WTC11 (cell line): Measurements from ENCODE around the gene DECR2. TPM values are rescaled to one million over a fixed set of nuclear protein-coding genes. Genes with fewer than 3 reads are reported as not detected.

Source experiments
- ATAC-seq: fragments of 200-7000 bp; cut with Tn5 transposase; 2 replicates; pipeline ENCODE4 v1.10.0; 2021; ENCODE audit warnings: mild to moderate bottlenecking, moderate library complexity
- CTCF ChIA-PET: fragments of 300-600 bp; sonication (Branson Sonifier 250); formaldehyde crosslinking; loops from one replicate; lab custom pipeline; 2021; ENCODE audit warnings: antibody characterized with exemption; lab: Charles Lee
- POLR2A ChIA-PET: fragments of 350-600 bp; sonication (Branson Sonifier 250); formaldehyde crosslinking; loops from one replicate; lab custom pipeline; 2021; ENCODE audit warnings: antibody characterized with exemption; lab: Charles Lee
- DNase-seq: peaks from one replicate; pipeline ENCODE4 v3.0.0; 2021; ENCODE audit warnings: low spot score
- H3K27ac Mint-ChIP-seq: 2 replicates; pipeline ENCODE4 v1.8.0; 2021; ENCODE audit warnings: mixed read lengths
- H3K27me3 Mint-ChIP-seq: 2 replicates; pipeline ENCODE4 v1.8.0; 2021; ENCODE audit warnings: low read depth, mild to moderate bottlenecking, moderate library complexity, mixed read lengths
- H3K36me3 Mint-ChIP-seq: 2 replicates; pipeline ENCODE4 v1.8.0; 2021; ENCODE audit warnings: mixed read lengths
- H3K4me1 Mint-ChIP-seq: 2 replicates; pipeline ENCODE4 v1.8.0; 2022; ENCODE audit warnings: mixed read lengths
- H3K4me3 Mint-ChIP-seq: 2 replicates; pipeline ENCODE4 v1.8.0; 2021; ENCODE audit warnings: mild to moderate bottlenecking, moderate library complexity, mixed read lengths
- H3K9me3 Mint-ChIP-seq: 2 replicates; pipeline ENCODE4 v1.8.0; 2021; ENCODE audit warnings: mixed read lengths
- ATF1 ChIP-seq: sonication (generic); formaldehyde crosslinking; IDR thresholded peaks from 2 replicates; pipeline ENCODE4 v1.8.1; 2023; ENCODE audit warnings: mild to moderate bottlenecking, moderate library complexity, missing genetic modification reagents
- CDX4 ChIP-seq: fragments of 250-450 bp; sonication (Bioruptor Pico); IDR thresholded peaks from 2 replicates; pipeline ENCODE4 v1.9.0; 2021; ENCODE audit warnings: moderate library complexity, mild to moderate bottlenecking, inconsistent platforms, borderline replicate concordance
- CREB1 ChIP-seq: sonication (generic); formaldehyde crosslinking; IDR thresholded peaks from 2 replicates; pipeline ENCODE4 v1.8.0; 2023; ENCODE audit warnings: mild to moderate bottlenecking, missing genetic modification reagents
- ESRRA ChIP-seq: sonication (generic); formaldehyde crosslinking; IDR thresholded peaks from 2 replicates; pipeline ENCODE4 v1.8.1; 2022; ENCODE audit warnings: mild to moderate bottlenecking, missing genetic modification reagents, borderline replicate concordance
- FOXK1 ChIP-seq: sonication (generic); formaldehyde crosslinking; IDR thresholded peaks from 2 replicates; pipeline ENCODE4 v1.8.0; 2022; ENCODE audit warnings: mild to moderate bottlenecking, moderate library complexity, missing genetic modification reagents
- IRF2 ChIP-seq: sonication (generic); formaldehyde crosslinking; IDR thresholded peaks from 2 replicates; pipeline ENCODE4 v1.8.0; 2022; ENCODE audit warnings: low read depth, missing genetic modification reagents, borderline replicate concordance
- MAX ChIP-seq: sonication (generic); formaldehyde crosslinking; IDR thresholded peaks from 2 replicates; pipeline ENCODE4 v1.8.0; 2022; ENCODE audit warnings: mild to moderate bottlenecking, missing genetic modification reagents
- NFE2L1 ChIP-seq: sonication (generic); formaldehyde crosslinking; IDR thresholded peaks from 2 replicates; pipeline ENCODE4 v1.8.1; 2023; ENCODE audit warnings: missing genetic modification reagents
- NR3C1 ChIP-seq: sonication (generic); formaldehyde crosslinking; conservative IDR thresholded peaks from 2 replicates; pipeline ENCODE4 v1.8.1; 2023; ENCODE audit warnings: low read depth, mild to moderate bottlenecking, missing genetic modification reagents
- PRRX2 ChIP-seq: fragments of 250-450 bp; sonication (Bioruptor Pico); IDR thresholded peaks from 2 replicates; pipeline ENCODE4 v1.8.0; 2021; ENCODE audit warnings: mild to moderate bottlenecking
- RORB ChIP-seq: fragments of 250-450 bp; sonication (Bioruptor Pico); IDR thresholded peaks from 2 replicates; pipeline ENCODE4 v1.9.0; 2021; ENCODE audit warnings: mild to moderate bottlenecking
- STAT6 ChIP-seq: sonication (generic); formaldehyde crosslinking; conservative IDR thresholded peaks from 2 replicates; pipeline ENCODE4 v1.8.1; 2023; ENCODE audit warnings: mild to moderate bottlenecking, low read depth, missing genetic modification reagents, moderate library complexity
- ZMAT4 ChIP-seq: fragments of 250-450 bp; sonication (Bioruptor Pico); IDR thresholded peaks from 2 replicates; pipeline ENCODE4 v1.9.0; 2021; ENCODE audit warnings: mild to moderate bottlenecking
- ZNF138 ChIP-seq: sonication (generic); formaldehyde crosslinking; conservative IDR thresholded peaks from 2 replicates; pipeline ENCODE4 v1.8.1; 2022; ENCODE audit warnings: mild to moderate bottlenecking, moderate library complexity, missing genetic modification reagents
- ZNF671 ChIP-seq: fragments of 250-450 bp; sonication (Bioruptor Pico); IDR thresholded peaks from 2 replicates; pipeline ENCODE4 v1.8.0; 2021; ENCODE audit warnings: mild to moderate bottlenecking
- total RNA-seq: library from RNA; stranded (reverse); gene quantifications from 3 replicates; pipeline ENCODE4 v1.2.3, GENCODE V29; 2021

DECR2 gene
- total RNA-seq, 1 experiment from 2014 or later: 43.6 TPM

GRCh38 chr16:450385-450784 lies 48.7 kb downstream of the DECR2 start (continued):
- no peak for TF ChIP-seq MAX

GRCh38 chr16:450785-451512 lies 49.3 kb downstream of the DECR2 start:
- POLR2A ChIA-PET: no interaction called here
- CTCF ChIA-PET: interaction anchor here (1.2 to 1.7 kb wide), 2 partner anchors 37 to 50 kb away, joined by 4 to 7 read pairs; partner anchors contain the start of gene DECR2
- Mint-ChIP-seq H3K36me3 (no peaks in the 10 kb centered on the region), H3K27ac (no peak overlapping the region; the same call in 1 of the 2 replicates), H3K9me3 (no peaks in the 10 kb centered on the region), H3K27me3 (no peaks in the 10 kb centered on the region), H3K4me3 (no peak overlapping the region), H3K4me1 (peaks cover 3% of the 10 kb centered on the region)
- DNase-seq: no peak
- no peak for ATAC-seq
- no peak for TF ChIP-seq STAT6

GRCh38 chr16:454397-454940 lies 52.8 kb downstream of the DECR2 start:
- H3K4me1 Mint-ChIP-seq: peaks cover 17% of the 10 kb centered on the region
- H3K36me3 Mint-ChIP-seq: no peaks in the 10 kb centered on the region
- DNase-seq: no peak
- no peak for TF ChIP-seq NR3C1 (CRISPR knock-in tag)
- no peak for TF ChIP-seq ZMAT4 (CRISPR knock-in tag)
- TF ChIP-seq RORB (CRISPR knock-in tag): no peak
- no peak for TF ChIP-seq ESRRA (CRISPR knock-in tag)
- TF ChIP-seq NFE2L1 (CRISPR knock-in tag): no peak
- no peak for TF ChIP-seq IRF2 (CRISPR knock-in tag)
- TF ChIP-seq ZNF138 (CRISPR knock-in tag): no peak
- CTCF ChIA-PET: interaction anchor here (0.7 to 1.7 kb wide), 2 partner anchors 33 to 122 kb away, joined by 3 to 9 read pairs; no protein-coding TSS in a partner anchor
- ATAC-seq: no peak
- H3K27ac Mint-ChIP-seq: no peak overlapping the region; the same call in 1 of the 2 replicates
- H3K9me3 Mint-ChIP-seq: no peaks in the 10 kb centered on the region
- no peak overlapping the region for H3K4me3 Mint-ChIP-seq
- H3K27me3 Mint-ChIP-seq: no peaks in the 10 kb centered on the region
- POLR2A ChIA-PET: interaction anchor here (1.2 kb wide), 1 partner anchor 19 kb away, joined by 3 read pairs; no protein-coding TSS in a partner anchor

GRCh38 chr16:455453-455852 lies 53.8 kb downstream of the DECR2 start:
- Mint-ChIP-seq H3K9me3 (no peaks in the 10 kb centered on the region), H3K27ac (peak overlapping the region; percentile 23; the same call in 1 of the 2 replicates), H3K27me3 (no peaks in the 10 kb centered on the region), H3K4me3 (no peak overlapping the region), H3K4me1 (peaks cover 17% of the 10 kb centered on the region), H3K36me3 (no peaks in the 10 kb centered on the region)
- TF ChIP-seq ZNF671 (CRISPR knock-in tag): no peak
- no peak for TF ChIP-seq CREB1 (CRISPR knock-in tag)
- no peak for TF ChIP-seq PRRX2 (CRISPR knock-in tag)
- no peak for TF ChIP-seq ZNF138 (CRISPR knock-in tag)
- TF ChIP-seq ATF1 (CRISPR knock-in tag): no peak
- TF ChIP-seq FOXK1 (CRISPR knock-in tag): no peak
- no peak for TF ChIP-seq CDX4 (CRISPR knock-in tag)
- POLR2A ChIA-PET: no interaction called here
- ATAC-seq (no peak), DNase-seq (no peak)
- CTCF ChIA-PET: no interaction called here
